SU-DHL-6 (cell line): Measurements from ENCODE around the gene TMEM9.

ENCODE experiments used
- EZH2phosphoT487 ChIP-seq: fragments of 200-600 bp; sonication (generic), shearing (Covaris generic); conservative IDR thresholded peaks from 2 replicates; pipeline ENCODE4 v1.6.1; 2018; ENCODE audit warnings: mild to moderate bottlenecking, antibody characterized with exemption, low read length, moderate library complexity, mixed read lengths
- TF ChIP-seq, protein P1 (sequence below): fragments of 200-600 bp; sonication (generic); IDR thresholded peaks from one replicate; pipeline ENCODE4 v1.5.1; 2017; ENCODE audit warnings: antibody characterized with exemption, mild to moderate bottlenecking, low read length, moderate library complexity; ENCODE audit not compliant: insufficient read depth, poor library complexity, severe bottlenecking

DNA sequence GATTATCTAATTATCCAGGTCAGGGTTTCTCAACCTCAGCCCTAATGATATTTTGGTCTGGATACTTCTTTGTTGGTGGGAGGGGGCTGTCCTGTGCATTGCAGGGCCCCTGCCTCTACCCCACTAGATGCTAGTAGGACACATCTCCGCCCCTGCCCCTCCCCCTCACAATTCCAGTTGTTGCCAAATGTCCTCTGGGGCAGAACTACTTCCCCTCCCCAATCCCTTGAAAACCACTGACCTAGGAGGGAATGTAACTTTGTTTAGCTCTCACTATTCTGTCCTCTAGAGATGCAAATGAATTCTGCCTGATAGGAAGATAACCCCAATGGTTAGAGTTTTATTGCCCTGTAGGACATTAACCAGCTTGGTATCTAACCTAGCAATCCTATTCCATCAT lies 50.1 kb downstream of the TMEM9 start:
- TF ChIP-seq, protein P1, sequence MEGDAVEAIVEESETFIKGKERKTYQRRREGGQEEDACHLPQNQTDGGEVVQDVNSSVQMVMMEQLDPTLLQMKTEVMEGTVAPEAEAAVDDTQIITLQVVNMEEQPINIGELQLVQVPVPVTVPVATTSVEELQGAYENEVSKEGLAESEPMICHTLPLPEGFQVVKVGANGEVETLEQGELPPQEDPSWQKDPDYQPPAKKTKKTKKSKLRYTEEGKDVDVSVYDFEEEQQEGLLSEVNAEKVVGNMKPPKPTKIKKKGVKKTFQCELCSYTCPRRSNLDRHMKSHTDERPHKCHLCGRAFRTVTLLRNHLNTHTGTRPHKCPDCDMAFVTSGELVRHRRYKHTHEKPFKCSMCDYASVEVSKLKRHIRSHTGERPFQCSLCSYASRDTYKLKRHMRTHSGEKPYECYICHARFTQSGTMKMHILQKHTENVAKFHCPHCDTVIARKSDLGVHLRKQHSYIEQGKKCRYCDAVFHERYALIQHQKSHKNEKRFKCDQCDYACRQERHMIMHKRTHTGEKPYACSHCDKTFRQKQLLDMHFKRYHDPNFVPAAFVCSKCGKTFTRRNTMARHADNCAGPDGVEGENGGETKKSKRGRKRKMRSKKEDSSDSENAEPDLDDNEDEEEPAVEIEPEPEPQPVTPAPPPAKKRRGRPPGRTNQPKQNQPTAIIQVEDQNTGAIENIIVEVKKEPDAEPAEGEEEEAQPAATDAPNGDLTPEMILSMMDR = no peak
- TF ChIP-seq EZH2phosphoT487 = no peak
